Pancreas (tissue), 10 donors: ENCODE results near the gene CCL13. TPM values are rescaled to one million over a fixed set of nuclear protein-coding genes. Genes with fewer than 3 reads are reported as not detected.
A peak's percentile ranks its signal among the peaks of the same experiment; 100 is the strongest.

Experiments
- ATAC-seq, 4 donors: fragments of 200-7000 bp; cut with Tn5 transposase; one replicate each; pipeline versions ENCODE4 v1.8.0 to v1.9.1; 2020; ENCODE audit warnings: mild to moderate bottlenecking in 4 of 4, moderate library complexity in 4 of 4
- DNase-seq, 6 donors: peaks; one replicate each; pipeline ENCODE4 v3.0.0-alpha.2; 2020
- FAIRE-seq: peaks from 2 replicates; lab custom pipeline; 2012; peaks lifted over from hg19 to GRCh38; lab: Jason Lieb, UNC
- H3K27ac ChIP-seq, 4 donors: fragments of 200-600 bp; sonication (generic); 1 replicate in 3 of 4; 2 replicates in 1 of 4; pipeline versions ENCODE4 v1.5.0 to v1.8.0; 2020
- H3K27me3 ChIP-seq, 4 donors: fragments of 200-600 bp; one replicate each; pipeline ENCODE4 v1.8.0; 2021
- H3K36me3 ChIP-seq, 3 donors: fragments of 200-600 bp; sonication (generic) in 1 of 3; one replicate each; pipeline versions ENCODE4 v1.5.0 to v1.8.0; 2020 to 2021
- H3K4me1 ChIP-seq, 3 donors: fragments of 200-600 bp; one replicate each; pipeline ENCODE4 v1.8.0; 2021
- H3K4me3 ChIP-seq, 4 donors: fragments of 200-600 bp; sonication (generic) in 2 of 4; one replicate each; pipeline versions ENCODE4 v1.5.0 to v1.8.0; 2020 to 2021
- H3K9me3 ChIP-seq, 4 donors: fragments of 200-600 bp; one replicate each; pipeline ENCODE4 v1.8.0; 2021
- WGBS, 2 donors: extraction: QIAGEN DNeasy Blood & Tissue Kit; methylation state at CpG; one replicate each; pipeline ENCODE4 v1.1.7; 2013; 5-methylcytosine and 5-hydroxymethylcytosine counted together
- intact Hi-C, 3 donors: fragments of 100-400 bp; cut with DNase I; formaldehyde crosslinking; loops; one replicate each; pipeline versions ENCODE4 v1.11.1 to v1.14.2; 2022
- polyA plus RNA-seq, 2 donors: library from polyadenylated mRNA; stranded (reverse); fragments of 200-250 nt; gene quantifications; one replicate each; pipeline ENCODE4 v1.2.3, GENCODE V29; 2013
- total RNA-seq, 6 donors: library from RNA; stranded (reverse); fragmentation: NEBNext Ultra II Directional in 4 of 6; extraction: Animal tissue kit (Norgen Biotek cat#: 25700) in 4 of 6; gene quantifications; one replicate each; pipeline versions ENCODE4 v1.2.1 to v1.2.4, GENCODE V29; 2021 to 2023
- TF ChIP-seq, protein P1 (sequence below), 4 donors: fragments of 200-600 bp; sonication (generic) in 3 of 4; IDR thresholded peaks; one replicate each; pipeline versions ENCODE4 v1.5.0 to v1.8.0; 2021; ENCODE audit warnings: antibody characterized with exemption in 4 of 4
- donor health status: healthy with polysubstance abuse.
- donor health status: DM: no; HTN: no; CAD: no; lungs with moderate emphysema.
- donor health status: DM: no; HTN: no; CAD: no.
- donor health status: control.
- donor health status: control.
- donor health status: Bipolar disorder and iron deficiency.
- donor health status: DM: yes; HTN: yes; CAD: no.
- donor health status: DM: no; HTN: no; CAD: no.
- donor health status: DM: no; HTN: no; CAD: no.
- donor health status: DM: yes; HTN: yes; CAD: no.

The CCL13 gene
- total and polyA plus RNA-seq, 8 donors: 0.31 to 1.2 (median 0.84) TPM; not detected in 3

DNA sequence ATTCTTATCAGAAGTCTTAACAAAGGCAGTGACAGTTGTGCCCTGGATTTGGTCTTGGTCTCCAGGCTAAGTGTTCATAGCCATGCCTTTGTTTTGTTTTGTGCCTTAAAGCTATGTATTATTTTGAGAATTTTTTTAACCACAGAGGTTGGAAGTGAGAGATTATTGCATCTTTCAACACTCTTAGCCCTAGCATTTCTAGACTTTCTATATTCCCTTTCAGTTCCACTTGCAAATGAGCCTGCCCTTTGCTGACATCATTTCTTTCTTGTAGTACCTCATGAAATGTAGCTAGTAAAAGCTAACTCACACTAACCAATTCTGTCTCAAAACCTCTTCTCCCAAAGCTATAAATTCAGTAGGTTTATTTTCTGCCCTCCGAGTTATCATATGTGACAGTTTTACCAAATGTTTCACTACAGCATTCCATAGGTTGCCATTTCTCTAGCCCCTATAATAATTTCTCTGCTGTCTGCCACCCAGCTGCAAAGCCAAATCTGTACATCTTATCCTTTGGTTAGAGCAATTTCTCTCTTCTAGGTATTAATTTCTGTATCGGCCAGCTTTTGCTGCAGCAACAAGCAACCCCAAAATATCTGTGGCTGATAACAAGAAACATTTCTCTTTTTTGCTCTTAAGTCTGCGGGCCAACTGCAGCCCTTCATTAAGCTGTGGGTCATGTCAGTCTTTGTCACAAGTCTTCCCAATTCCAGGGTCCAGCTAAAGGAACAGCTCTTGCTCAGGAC lies 21.0 kb downstream of the CCL13 start:
- intact Hi-C loops: no loop called here
- Histone ChIP-seq H3K4me1 (no peaks in the 10 kb centered on the region), H3K9me3 (no peaks in the 10 kb centered on the region), H3K36me3 (no peaks in the 10 kb centered on the region), H3K27ac (no peak overlapping the region), H3K4me3 (no peak overlapping the region), H3K27me3 (no peaks in the 10 kb centered on the region)
- FAIRE-seq: no peak
- no peak for DNase-seq
- TF ChIP-seq, protein P1, sequence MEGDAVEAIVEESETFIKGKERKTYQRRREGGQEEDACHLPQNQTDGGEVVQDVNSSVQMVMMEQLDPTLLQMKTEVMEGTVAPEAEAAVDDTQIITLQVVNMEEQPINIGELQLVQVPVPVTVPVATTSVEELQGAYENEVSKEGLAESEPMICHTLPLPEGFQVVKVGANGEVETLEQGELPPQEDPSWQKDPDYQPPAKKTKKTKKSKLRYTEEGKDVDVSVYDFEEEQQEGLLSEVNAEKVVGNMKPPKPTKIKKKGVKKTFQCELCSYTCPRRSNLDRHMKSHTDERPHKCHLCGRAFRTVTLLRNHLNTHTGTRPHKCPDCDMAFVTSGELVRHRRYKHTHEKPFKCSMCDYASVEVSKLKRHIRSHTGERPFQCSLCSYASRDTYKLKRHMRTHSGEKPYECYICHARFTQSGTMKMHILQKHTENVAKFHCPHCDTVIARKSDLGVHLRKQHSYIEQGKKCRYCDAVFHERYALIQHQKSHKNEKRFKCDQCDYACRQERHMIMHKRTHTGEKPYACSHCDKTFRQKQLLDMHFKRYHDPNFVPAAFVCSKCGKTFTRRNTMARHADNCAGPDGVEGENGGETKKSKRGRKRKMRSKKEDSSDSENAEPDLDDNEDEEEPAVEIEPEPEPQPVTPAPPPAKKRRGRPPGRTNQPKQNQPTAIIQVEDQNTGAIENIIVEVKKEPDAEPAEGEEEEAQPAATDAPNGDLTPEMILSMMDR (IDR thresholded peaks at IDR 0.05): no peak
- WGBS, 2 donors: 80 to 90% methylated on average over 3 of the region's 3 CpGs
- no peak for ATAC-seq

DNA sequence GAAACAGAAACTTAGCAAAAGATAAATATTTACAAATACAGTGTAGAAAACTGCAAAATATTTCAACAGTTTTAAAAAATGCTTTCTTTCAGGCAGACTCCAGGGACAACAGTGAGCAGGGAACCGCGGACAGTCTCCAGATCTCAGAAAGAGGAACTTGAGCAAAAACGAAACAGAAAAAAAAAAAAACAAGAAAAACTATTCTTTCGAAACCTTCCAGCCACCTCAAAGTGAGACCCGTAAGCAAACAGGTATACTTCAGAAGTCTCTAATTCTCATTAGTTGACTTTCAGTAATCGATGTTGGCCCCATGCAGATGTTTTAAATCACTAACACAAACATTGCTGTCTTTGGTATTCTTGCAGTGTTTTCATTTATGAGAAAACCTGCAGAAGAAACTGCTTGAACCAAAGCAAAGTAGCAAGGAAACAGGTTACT lies 22.4 kb downstream of the CCL13 start:
- no peak overlapping the region for H3K4me3 ChIP-seq

DNA sequence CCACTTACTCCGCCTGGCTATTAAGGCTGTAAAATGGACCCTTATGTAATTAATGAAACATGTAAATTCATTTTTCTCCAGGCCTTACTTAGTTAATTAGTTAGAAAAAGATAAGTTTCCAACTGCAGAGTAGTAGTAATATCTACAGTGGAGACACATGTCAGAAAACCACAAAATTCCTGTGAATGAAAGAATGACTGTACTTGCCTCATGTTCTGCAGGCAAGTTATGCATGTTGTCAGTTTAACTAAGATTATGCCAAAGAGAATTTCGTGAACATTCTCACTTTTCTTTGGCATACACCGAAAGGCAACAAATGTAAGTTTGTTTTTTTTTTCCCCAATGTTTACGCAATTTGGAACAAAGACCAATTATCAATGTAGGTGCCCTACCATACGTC lies 23.6 kb downstream of the CCL13 start:
- Histone ChIP-seq H3K4me1 (no peaks in the 10 kb centered on the region), H3K27me3 (no peaks in the 10 kb centered on the region), H3K4me3 (no peak overlapping the region), H3K36me3 (no peaks in the 10 kb centered on the region), H3K27ac (no peak overlapping the region), H3K9me3 (no peaks in the 10 kb centered on the region)
- TF ChIP-seq, protein P1 (IDR thresholded peaks at IDR 0.05): no peak
- intact Hi-C loops: no loop called here
- no peak for FAIRE-seq
- DNase-seq: no peak
- 65 to 73% methylated on average over 5 of the region's 5 CpGs for WGBS, 2 donors
- no peak for ATAC-seq

More for the DNA sequence above, 22.4 kb downstream of the CCL13 start:
- ATAC-seq (peak in 2 of 4 donors; percentile 49 to 55), DNase-seq (no peak), FAIRE-seq (no peak)
- 27 to 28% methylated on average over 6 of the region's 6 CpGs for WGBS, 2 donors
- Histone ChIP-seq H3K36me3 (no peaks in the 10 kb centered on the region), H3K4me1 (no peaks in the 10 kb centered on the region), H3K9me3 (no peaks in the 10 kb centered on the region), H3K27me3 (no peaks in the 10 kb centered on the region), H3K27ac (no peak overlapping the region)
- intact Hi-C loops: no loop called here
- TF ChIP-seq, protein P1 (IDR thresholded peaks at IDR 0.05): no peak

DNA sequence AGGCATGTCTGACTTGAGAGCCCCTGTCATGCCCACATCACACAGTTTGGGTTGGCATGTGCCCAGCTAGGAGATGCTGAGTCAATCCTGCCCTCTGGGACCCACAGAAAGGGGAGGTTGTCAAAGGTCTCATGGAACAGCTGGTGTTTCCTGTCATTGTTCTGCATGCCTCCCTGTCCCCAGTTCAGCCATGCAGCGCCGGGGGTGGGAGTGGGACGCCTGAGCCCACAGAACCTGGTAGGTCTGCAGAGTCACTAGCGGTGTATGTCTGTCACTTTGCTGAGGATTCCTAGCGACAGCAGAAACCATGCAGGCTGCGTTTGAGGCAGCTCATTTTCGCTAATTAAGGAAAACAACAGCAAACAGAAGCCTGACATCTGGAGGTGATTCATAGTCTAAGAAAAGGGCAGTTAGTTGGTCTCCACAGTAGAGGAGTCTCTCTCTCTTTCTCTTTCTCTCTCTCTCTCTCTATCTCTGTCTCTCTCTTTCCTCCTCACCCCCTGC lies 26.4 kb downstream of the CCL13 start:
- H3K4me3 ChIP-seq: no peak overlapping the region
- ATAC-seq (no peak), FAIRE-seq (no peak), DNase-seq (no peak)
- WGBS, 2 donors: 20 to 21% methylated on average over 7 of the region's 7 CpGs
- TF ChIP-seq, protein P1 (IDR thresholded peaks at IDR 0.05): no peak
- intact Hi-C loops: no loop called here
- no peak overlapping the region for H3K27ac ChIP-seq
- no peaks in the 10 kb centered on the region for H3K36me3 ChIP-seq
- no peaks in the 10 kb centered on the region for H3K4me1 ChIP-seq
- no peaks in the 10 kb centered on the region for H3K9me3 ChIP-seq
- H3K27me3 ChIP-seq: no peaks in the 10 kb centered on the region

DNA sequence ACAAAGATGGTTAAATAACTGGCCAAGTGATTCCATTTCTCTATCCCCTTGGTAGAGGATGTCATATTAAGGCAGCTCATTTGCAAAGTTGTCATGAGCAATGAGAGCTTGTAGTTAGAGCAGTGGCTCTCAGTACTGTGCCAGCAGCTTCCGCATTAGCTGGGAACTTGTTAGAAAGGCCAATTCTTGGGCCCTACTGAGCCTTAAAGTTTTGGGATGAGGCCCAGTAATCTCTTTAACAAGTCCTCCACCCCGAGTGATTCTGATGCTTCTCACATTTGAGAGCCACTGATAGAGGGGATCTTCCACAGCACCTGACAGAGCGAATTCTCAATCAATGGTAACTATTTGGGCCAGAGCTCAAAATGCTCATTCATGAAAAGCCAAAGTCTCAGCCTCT lies 26.9 kb downstream of the CCL13 start:
- no peak for FAIRE-seq
- intact Hi-C loops: no loop called here

More for the DNA sequence above, 26.9 kb downstream of the CCL13 start:
- Histone ChIP-seq H3K4me1 (no peaks in the 10 kb centered on the region), H3K27me3 (no peaks in the 10 kb centered on the region), H3K9me3 (no peaks in the 10 kb centered on the region), H3K36me3 (no peaks in the 10 kb centered on the region), H3K27ac (no peak overlapping the region), H3K4me3 (no peak overlapping the region)
- DNase-seq (no peak), ATAC-seq (no peak)
- TF ChIP-seq, protein P1 (IDR thresholded peaks at IDR 0.05): no peak
- 58 to 60% methylated on average over 3 of the region's 3 CpGs for WGBS, 2 donors
